ENCODE measurements around the gene ATG16L1. TPM values are rescaled to one million over a fixed set of nuclear protein-coding genes. Genes with fewer than 3 reads are reported as not detected.

The ATG16L1 gene
- total and polyA plus RNA-seq, 4 experiments from 2014 or later, result 12.3 to 89.4 (median 50.5) TPM

DNA sequence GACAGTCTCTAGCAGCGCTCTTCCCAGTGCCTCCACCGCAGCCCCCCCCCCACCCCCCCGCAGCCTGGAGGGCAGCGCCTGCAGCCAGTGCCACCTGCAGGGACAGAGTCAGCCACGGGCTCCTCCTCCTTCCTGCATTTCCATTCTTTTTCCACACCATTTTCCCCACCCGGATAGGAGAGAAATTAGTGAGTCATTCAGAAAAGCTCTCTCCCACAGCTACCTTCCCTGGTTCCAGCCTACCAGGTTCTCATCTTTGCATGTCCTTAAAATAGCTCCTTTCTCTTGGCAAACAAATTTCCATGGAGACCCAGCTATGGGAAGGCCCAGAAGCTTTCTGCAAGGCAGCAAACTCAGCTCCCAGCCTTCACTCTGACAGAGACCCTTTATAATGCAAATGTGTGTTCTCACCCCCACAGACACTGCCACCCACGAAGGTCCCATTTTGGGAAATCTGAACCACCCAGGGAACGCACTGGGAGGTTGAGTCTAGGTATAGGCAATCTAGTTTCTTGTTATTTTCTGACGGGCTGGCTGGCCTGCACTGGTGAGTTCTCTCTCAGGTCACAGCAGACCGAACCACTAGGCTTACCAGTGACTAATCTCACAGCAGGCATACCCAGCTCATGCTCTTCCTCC lies 41.8 kb upstream of the ATG16L1 start:
- H3K9me3 ChIP-seq (ENCODE audit: control insufficient read depth in 1 of 2, low read length in 2 of 2), result no peaks in the 10 kb centered on the region

DNA sequence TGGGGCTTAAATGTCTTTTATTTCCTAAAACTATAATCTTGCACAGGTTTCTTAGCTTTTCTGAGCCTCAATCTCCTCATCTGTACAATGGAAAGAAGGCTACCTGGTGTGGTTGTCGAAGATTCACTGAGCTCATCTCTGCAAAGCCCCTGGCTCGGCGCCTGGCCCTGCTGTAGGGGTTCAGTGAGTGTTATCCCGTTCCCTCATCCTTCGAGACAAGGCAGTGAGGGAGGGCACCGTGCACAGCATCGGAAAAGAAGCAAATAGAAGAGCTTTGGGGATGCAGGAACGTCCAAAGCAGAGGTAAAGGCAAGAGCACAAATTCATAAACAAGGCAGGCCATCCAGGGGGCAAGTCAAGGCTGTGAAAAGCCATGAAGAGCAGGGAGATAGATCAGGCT lies 41.2 kb upstream of the ATG16L1 start:
- CTCF ChIA-PET (ENCODE audit: partially characterized antibody), result interaction anchor here (0.6 to 1.0 kb wide), 3 partner anchors 20 to 93 kb away, joined by 3 read pairs; no protein-coding TSS in a partner anchor
- Histone ChIP-seq H3K27ac (ENCODE audit: low read depth, low read length) (no peak overlapping the region), H3K27me3 (ENCODE audit: insufficient read depth, low read length) (no peaks in the 10 kb centered on the region), H3K4me3 (ENCODE audit: low read length in 2 of 2) (no peak overlapping the region), H3K36me3 (ENCODE audit: insufficient read depth, low read length) (peaks cover 9% of the 10 kb centered on the region), H3K9me3 (ENCODE audit: control insufficient read depth in 1 of 2, low read length in 2 of 2) (no peaks in the 10 kb centered on the region), H3K4me1 (ENCODE audit: insufficient read depth, low read length) (no peaks in the 10 kb centered on the region)
- Mint-ChIP-seq H3K9me3 (peaks cover 0 to 2% (median 0%) of the 10 kb centered on the region in 8 donors), H3K4me1 (peaks cover 5 to 27% (median 10%) of the 10 kb centered on the region in 4 donors), H3K36me3 (peaks cover 7 to 47% of the 10 kb centered on the region in 2 donors), H3K4me3 (no peak overlapping the region), H3K27me3 (no peaks in the 10 kb centered on the region), H3K27ac (peak overlapping the region in 6 of 7 donors; percentile 25 to 66 (median 56))
- DNase-seq, result no peak
- intact Hi-C loops (cut with micrococcal nuclease), result no loop called here
- POLR2A ChIA-PET (ENCODE audit: partially characterized antibody), result interaction anchor here (0.9 to 1.2 kb wide), 2 partner anchors 23 to 39 kb away, joined by 3 to 4 read pairs; no protein-coding TSS in a partner anchor

More for the DNA sequence above, 41.8 kb upstream of the ATG16L1 start:
- POLR2A ChIA-PET (ENCODE audit: partially characterized antibody), result interaction anchor here (0.9 to 1.2 kb wide), 2 partner anchors 24 to 39 kb away, joined by 3 to 4 read pairs; no protein-coding TSS in a partner anchor
- DNase-seq, result no peak
- peaks cover 0 to 2% (median 0%) of the 10 kb centered on the region in 8 donors for H3K9me3 Mint-ChIP-seq
- intact Hi-C loops (cut with micrococcal nuclease), result no loop called here
- Histone ChIP-seq H3K36me3 (ENCODE audit: insufficient read depth, low read length) (peaks cover 10% of the 10 kb centered on the region), H3K4me1 (ENCODE audit: insufficient read depth, low read length) (no peaks in the 10 kb centered on the region), H3K27ac (ENCODE audit: low read depth, low read length) (no peak overlapping the region), H3K27me3 (ENCODE audit: insufficient read depth, low read length) (no peaks in the 10 kb centered on the region), H3K4me3 (ENCODE audit: low read length in 2 of 2) (no peak overlapping the region)
- H3K27ac Mint-ChIP-seq, result peak overlapping the region in 6 of 7 donors; percentile 42 to 82 (median 67)
- no peaks in the 10 kb centered on the region for H3K27me3 Mint-ChIP-seq
- peaks cover 5 to 27% (median 12%) of the 10 kb centered on the region in 4 donors for H3K4me1 Mint-ChIP-seq
- H3K4me3 Mint-ChIP-seq, result peak overlapping the region in 1 of 8 donors; percentile 11
- peaks cover 10 to 51% of the 10 kb centered on the region in 2 donors for H3K36me3 Mint-ChIP-seq
- CTCF ChIA-PET (ENCODE audit: partially characterized antibody), result no interaction called here

DNA sequence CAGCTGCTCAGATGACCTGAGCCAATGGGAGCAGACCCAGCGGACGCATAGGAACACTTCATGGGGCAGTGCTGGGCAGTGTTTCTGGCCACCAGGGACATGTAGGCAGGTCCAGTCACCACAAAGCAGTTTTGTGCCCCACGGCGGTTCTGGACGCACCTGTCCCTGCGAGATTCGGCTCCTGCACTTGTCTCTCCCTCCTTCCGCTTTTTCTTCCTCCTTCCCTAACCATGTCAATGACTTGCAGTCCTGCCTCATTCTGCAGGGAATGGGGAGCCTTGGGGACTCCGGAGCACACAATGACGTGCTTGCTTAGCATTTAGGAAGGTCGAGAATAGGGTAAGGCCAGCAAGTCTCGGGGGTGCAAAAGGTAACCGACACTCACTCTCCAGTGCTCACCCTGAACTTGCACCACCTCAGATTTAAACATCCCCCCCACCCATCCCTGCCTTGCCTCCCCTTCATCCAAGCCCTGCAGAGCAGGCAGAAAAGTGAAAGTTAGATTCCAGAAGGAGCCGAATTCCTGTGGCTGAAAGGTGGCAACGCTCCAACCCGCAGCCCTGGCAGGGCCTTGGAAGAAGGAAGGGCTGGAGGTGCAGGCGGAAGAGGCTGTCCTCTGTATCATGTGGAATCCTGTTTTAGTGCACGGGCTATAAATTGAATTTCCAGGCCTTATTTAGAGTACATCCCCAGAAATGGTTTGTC lies 40.5 kb upstream of the ATG16L1 start:
- peaks cover 7 to 43% of the 10 kb centered on the region in 2 donors for H3K36me3 Mint-ChIP-seq
- H3K4me3 Mint-ChIP-seq, result no peak overlapping the region
- ChIA-PET CTCF (ENCODE audit: partially characterized antibody) (interaction anchor here (0.6 to 1.0 kb wide), 3 partner anchors 19 to 92 kb away, joined by 3 read pairs; no protein-coding TSS in a partner anchor), POLR2A (ENCODE audit: partially characterized antibody) (interaction anchor here (1.2 kb wide), 1 partner anchor 22 kb away, joined by 4 read pairs; no protein-coding TSS in a partner anchor)
- H3K9me3 ChIP-seq (ENCODE audit: control insufficient read depth in 1 of 2, low read length in 2 of 2), result no peaks in the 10 kb centered on the region
- H3K27me3 Mint-ChIP-seq, result no peaks in the 10 kb centered on the region
- no peak for DNase-seq
- no peaks in the 10 kb centered on the region for H3K27me3 ChIP-seq (ENCODE audit: insufficient read depth, low read length)
- peaks cover 0 to 2% (median 0%) of the 10 kb centered on the region in 8 donors for H3K9me3 Mint-ChIP-seq
- intact Hi-C loops (cut with micrococcal nuclease), result no loop called here
- no peaks in the 10 kb centered on the region for H3K4me1 ChIP-seq (ENCODE audit: insufficient read depth, low read length)
- peaks cover 5 to 27% (median 10%) of the 10 kb centered on the region in 4 donors for H3K4me1 Mint-ChIP-seq
- no peak overlapping the region for H3K27ac ChIP-seq (ENCODE audit: low read depth, low read length)
- peak overlapping the region; percentile 36 to 66 (median 57) for H3K27ac Mint-ChIP-seq
- H3K36me3 ChIP-seq (ENCODE audit: insufficient read depth, low read length), result peaks cover 9% of the 10 kb centered on the region
- H3K4me3 ChIP-seq (ENCODE audit: low read length in 2 of 2), result no peak overlapping the region

DNA sequence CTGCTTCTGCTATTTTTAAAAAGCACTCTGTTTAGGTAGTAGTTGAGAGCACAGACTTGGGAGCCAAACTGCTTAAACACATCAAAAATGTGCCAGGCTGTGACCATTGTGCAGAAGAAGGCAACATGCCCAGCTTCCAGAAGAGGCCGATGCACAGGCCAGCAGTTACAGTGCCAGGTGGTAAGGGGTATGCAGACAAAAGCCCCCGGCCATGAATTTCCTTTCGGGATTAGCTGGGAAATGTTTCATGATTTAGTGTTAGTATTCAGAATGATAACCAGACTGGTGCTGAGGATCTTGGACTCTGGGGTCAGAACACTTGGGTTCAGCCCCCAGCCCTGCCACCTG lies 40.0 kb upstream of the ATG16L1 start:
- Mint-ChIP-seq H3K27me3 (no peaks in the 10 kb centered on the region), H3K9me3 (peaks cover 0 to 2% (median 0%) of the 10 kb centered on the region in 8 donors), H3K4me3 (no peak overlapping the region), H3K4me1 (peaks cover 5 to 27% (median 10%) of the 10 kb centered on the region in 4 donors), H3K27ac (no peak overlapping the region), H3K36me3 (peaks cover 7 to 40% of the 10 kb centered on the region in 2 donors)
- ChIA-PET POLR2A (ENCODE audit: partially characterized antibody) (no interaction called here), CTCF (ENCODE audit: partially characterized antibody) (no interaction called here)
- H3K4me1 ChIP-seq (ENCODE audit: insufficient read depth, low read length), result no peaks in the 10 kb centered on the region
- peaks cover 7% of the 10 kb centered on the region for H3K36me3 ChIP-seq (ENCODE audit: insufficient read depth, low read length)
- no peaks in the 10 kb centered on the region for H3K27me3 ChIP-seq (ENCODE audit: insufficient read depth, low read length)
- no peak for DNase-seq
- intact Hi-C loops (cut with micrococcal nuclease), result no loop called here
- H3K9me3 ChIP-seq (ENCODE audit: control insufficient read depth in 1 of 2, low read length in 2 of 2), result no peaks in the 10 kb centered on the region
- H3K4me3 ChIP-seq (ENCODE audit: low read length in 2 of 2), result no peak overlapping the region
- no peak overlapping the region for H3K27ac ChIP-seq (ENCODE audit: low read depth, low read length)

DNA sequence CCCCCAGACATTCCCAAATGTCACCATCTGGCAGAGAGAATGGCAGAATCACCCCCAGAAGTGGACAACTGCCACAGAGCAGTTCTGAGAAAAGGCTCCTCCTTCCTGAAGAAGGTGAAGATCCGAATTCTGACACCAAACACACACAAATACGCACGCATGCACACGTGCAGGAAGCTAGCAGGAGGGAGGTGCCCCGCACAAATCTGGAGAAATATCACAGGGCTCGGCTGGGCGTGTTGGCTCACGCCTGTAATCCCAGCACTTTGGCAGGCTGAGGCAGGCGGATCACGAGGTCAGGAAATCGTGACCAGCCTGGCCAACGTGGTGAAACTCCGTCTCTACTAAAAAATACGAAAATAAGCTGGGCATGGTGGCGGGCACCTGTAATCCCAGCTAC lies 38.5 kb upstream of the ATG16L1 start:
- peak overlapping the region in 1 of 8 donors; percentile 17 for H3K4me3 Mint-ChIP-seq
- no peak for DNase-seq
- ChIA-PET CTCF (ENCODE audit: partially characterized antibody) (no interaction called here), POLR2A (ENCODE audit: partially characterized antibody) (no interaction called here)
- H3K36me3 Mint-ChIP-seq, result peaks cover 7 to 28% of the 10 kb centered on the region in 2 donors
- H3K4me1 ChIP-seq (ENCODE audit: insufficient read depth, low read length), result no peaks in the 10 kb centered on the region
- no peak overlapping the region for H3K27ac ChIP-seq (ENCODE audit: low read depth, low read length)
- no peaks in the 10 kb centered on the region for H3K27me3 ChIP-seq (ENCODE audit: insufficient read depth, low read length)
- intact Hi-C loops (cut with micrococcal nuclease), result no loop called here
- H3K9me3 ChIP-seq (ENCODE audit: control insufficient read depth in 1 of 2, low read length in 2 of 2), result no peaks in the 10 kb centered on the region
- peaks cover 2 to 20% (median 7%) of the 10 kb centered on the region in 4 donors for H3K4me1 Mint-ChIP-seq
- H3K27ac Mint-ChIP-seq, result peak overlapping the region in 2 of 7 donors; percentile 32 to 77
- H3K4me3 ChIP-seq (ENCODE audit: low read length in 2 of 2), result no peak overlapping the region
- no peaks in the 10 kb centered on the region for H3K27me3 Mint-ChIP-seq
- no peaks in the 10 kb centered on the region for H3K36me3 ChIP-seq (ENCODE audit: insufficient read depth, low read length)
- no peaks in the 10 kb centered on the region for H3K9me3 Mint-ChIP-seq

DNA sequence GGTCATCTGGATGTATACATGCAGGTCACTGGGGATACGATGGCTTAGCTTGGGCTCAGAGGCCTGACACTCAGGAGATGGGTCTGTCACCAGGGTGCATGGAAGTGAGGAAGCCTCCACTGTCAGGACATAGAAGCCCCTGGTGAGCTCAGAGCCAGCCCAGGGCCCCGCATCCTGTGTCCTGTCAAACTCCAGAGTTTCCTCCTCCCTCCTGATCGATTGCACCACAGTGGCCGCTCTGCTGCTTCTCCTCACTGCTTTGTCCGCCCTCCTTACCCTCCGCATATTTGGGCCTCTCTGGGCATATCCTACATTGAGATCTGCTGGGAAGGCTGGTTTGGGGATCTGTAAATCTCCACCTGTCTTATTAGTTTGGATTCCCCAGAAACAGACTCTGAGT lies 37.5 kb upstream of the ATG16L1 start:
- intact Hi-C loops (cut with micrococcal nuclease), result no loop called here
- peaks cover 7 to 25% of the 10 kb centered on the region in 2 donors for H3K36me3 Mint-ChIP-seq
- H3K9me3 Mint-ChIP-seq, result peaks cover 0 to 2% (median 0%) of the 10 kb centered on the region in 8 donors
- DNase-seq, result no peak
- Histone ChIP-seq H3K9me3 (ENCODE audit: control insufficient read depth in 1 of 2, low read length in 2 of 2) (no peaks in the 10 kb centered on the region), H3K4me3 (ENCODE audit: low read length in 2 of 2) (no peak overlapping the region), H3K4me1 (ENCODE audit: insufficient read depth, low read length) (no peaks in the 10 kb centered on the region), H3K27ac (ENCODE audit: low read depth, low read length) (no peak overlapping the region), H3K36me3 (ENCODE audit: insufficient read depth, low read length) (no peaks in the 10 kb centered on the region), H3K27me3 (ENCODE audit: insufficient read depth, low read length) (no peaks in the 10 kb centered on the region)
- ChIA-PET CTCF (ENCODE audit: partially characterized antibody) (no interaction called here), POLR2A (ENCODE audit: partially characterized antibody) (no interaction called here)
- H3K27ac Mint-ChIP-seq, result peak overlapping the region in 4 of 7 donors; percentile 45 to 70 (median 60)
- peaks cover 2 to 16% (median 4%) of the 10 kb centered on the region in 4 donors for H3K4me1 Mint-ChIP-seq
- H3K4me3 Mint-ChIP-seq, result no peak overlapping the region
- H3K27me3 Mint-ChIP-seq, result no peaks in the 10 kb centered on the region

DNA sequence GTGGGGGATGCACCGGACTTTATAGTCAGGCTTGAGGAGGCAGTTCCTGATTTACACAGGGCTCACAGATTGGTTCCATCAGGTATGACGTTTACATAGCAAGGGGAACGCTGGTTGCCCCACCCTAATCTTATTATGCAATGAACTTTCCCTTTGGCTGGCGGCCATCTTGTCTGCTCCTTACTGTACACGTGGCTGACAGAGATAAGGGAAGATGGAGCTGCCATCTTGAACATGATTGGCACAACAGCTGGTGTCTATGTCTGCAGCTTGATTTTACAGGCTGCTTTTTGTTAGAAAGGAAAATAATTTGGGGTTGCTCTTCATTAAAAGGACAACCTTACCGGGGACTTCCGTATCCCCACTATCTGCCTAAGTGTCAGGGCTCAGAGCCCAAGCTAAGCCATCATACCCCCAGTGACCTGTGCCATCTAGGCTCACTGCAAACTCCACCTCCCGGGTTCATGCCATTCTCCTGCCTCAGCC lies 33.5 kb upstream of the ATG16L1 start:
- no peak for DNase-seq
- ChIA-PET POLR2A (ENCODE audit: partially characterized antibody) (no interaction called here), CTCF (ENCODE audit: partially characterized antibody) (no interaction called here)
- Histone ChIP-seq H3K27ac (ENCODE audit: low read depth, low read length) (no peak overlapping the region), H3K4me1 (ENCODE audit: insufficient read depth, low read length) (no peaks in the 10 kb centered on the region), H3K4me3 (ENCODE audit: low read length in 2 of 2) (no peak overlapping the region), H3K27me3 (ENCODE audit: insufficient read depth, low read length) (no peaks in the 10 kb centered on the region), H3K36me3 (ENCODE audit: insufficient read depth, low read length) (no peaks in the 10 kb centered on the region), H3K9me3 (ENCODE audit: control insufficient read depth in 1 of 2, low read length in 2 of 2) (no peaks in the 10 kb centered on the region)
- Mint-ChIP-seq H3K4me3 (no peak overlapping the region), H3K36me3 (peaks cover 0 to 3% of the 10 kb centered on the region in 2 donors), H3K4me1 (peaks cover 0 to 3% (median 0%) of the 10 kb centered on the region in 4 donors), H3K27ac (no peak overlapping the region), H3K27me3 (no peaks in the 10 kb centered on the region), H3K9me3 (peaks cover 0 to 2% (median 0%) of the 10 kb centered on the region in 8 donors)
- intact Hi-C loops (cut with micrococcal nuclease), result no loop called here
